GM23338 (cell line): ENCODE results near the gene CORO7. TPM values are rescaled to one million over a fixed set of nuclear protein-coding genes. Genes with fewer than 3 reads are reported as not detected.

Source experiments
- ATAC-seq: fragments of 200-7000 bp; cut with Tn5 transposase; 3 replicates; pipeline ENCODE4 v1.9.1; 2020
- DNase-seq: peaks from one replicate; pipeline ENCODE4 v3.0.0-alpha.2; 2015; ENCODE audit warnings: low spot score
- H2AFZ ChIP-seq: fragments of 200-600 bp; sonication (generic); 2 replicates; pipeline ENCODE4 v1.8.0; 2016; ENCODE audit warnings: antibody characterized with exemption, mild to moderate bottlenecking, moderate library complexity
- H3F3A ChIP-seq: fragments of 200-600 bp; sonication (generic); replicated peaks from 2 replicates; pipeline ENCODE4 v1.8.0; 2017; ENCODE audit warnings: antibody characterized with exemption, mixed run types, low read depth
- H3K27ac ChIP-seq: fragments of 200-600 bp; sonication (generic); 2 replicates; pipeline ENCODE4 v1.6.1; 2016; ENCODE audit warnings: low read depth
- H3K27me3 ChIP-seq: fragments of 200-600 bp; sonication (generic); 2 replicates; pipeline ENCODE4 v1.8.0; 2016; ENCODE audit warnings: mild to moderate bottlenecking, mixed run types, moderate library complexity; ENCODE audit not compliant: insufficient read depth
- H3K36me3 ChIP-seq: fragments of 200-600 bp; sonication (generic); 2 replicates; pipeline ENCODE4 v1.8.0; 2016; ENCODE audit warnings: mild to moderate bottlenecking; ENCODE audit not compliant: insufficient read depth
- H3K4me1 ChIP-seq: fragments of 200-600 bp; sonication (generic); 2 replicates; pipeline ENCODE4 v1.8.0; 2016; ENCODE audit warnings: mild to moderate bottlenecking, moderate library complexity; ENCODE audit not compliant: insufficient read depth
- H3K4me2 ChIP-seq: fragments of 200-600 bp; sonication (generic); 2 replicates; pipeline ENCODE4 v1.7.1; 2017; ENCODE audit warnings: mixed run types
- H3K4me3 ChIP-seq: fragments of 200-600 bp; sonication (generic); 2 replicates; pipeline ENCODE4 v1.6.1; 2016; ENCODE audit warnings: mixed run types
- H3K79me2 ChIP-seq: fragments of 200-600 bp; sonication (generic); replicated peaks from 2 replicates; pipeline ENCODE4 v1.8.0; 2017; ENCODE audit warnings: mild to moderate bottlenecking; ENCODE audit not compliant: insufficient read depth
- H3K9me2 ChIP-seq: fragments of 200-600 bp; sonication (generic); 2 replicates; pipeline ENCODE4 v1.8.0; 2017; ENCODE audit not compliant: insufficient read depth
- H4K20me1 ChIP-seq: fragments of 200-600 bp; sonication (generic); replicated peaks from 2 replicates; pipeline ENCODE4 v1.8.0; 2017; ENCODE audit warnings: mild to moderate bottlenecking; ENCODE audit not compliant: insufficient read depth
- H3K27ac Mint-ChIP-seq: 2 replicates; pipeline ENCODE4 v1.8.0; 2020; ENCODE audit warnings: inconsistent platforms, mild to moderate bottlenecking, moderate library complexity, mixed read lengths
- H3K27me3 Mint-ChIP-seq: 3 replicates; pipeline ENCODE4 v1.8.0; 2022; ENCODE audit warnings: low read depth, mild to moderate bottlenecking, moderate library complexity, mixed read lengths, inconsistent platforms; ENCODE audit not compliant: insufficient read depth, poor library complexity
- H3K36me3 Mint-ChIP-seq: 3 replicates; pipeline ENCODE4 v1.8.0; 2021; ENCODE audit warnings: low read depth, mild to moderate bottlenecking, inconsistent platforms, moderate library complexity, mixed read lengths
- H3K4me1 Mint-ChIP-seq: 3 replicates; pipeline ENCODE4 v1.8.0; 2020; ENCODE audit warnings: mild to moderate bottlenecking, inconsistent platforms, mixed read lengths
- H3K4me3 Mint-ChIP-seq: 3 replicates; pipeline ENCODE4 v1.8.0; 2021; ENCODE audit warnings: moderate library complexity, mild to moderate bottlenecking, inconsistent platforms, mixed read lengths
- H3K9me3 Mint-ChIP-seq: 3 replicates; pipeline ENCODE4 v1.8.0; 2020; ENCODE audit warnings: moderate library complexity, mild to moderate bottlenecking, inconsistent platforms, mixed read lengths
- CREB1 ChIP-seq: fragments of 250-450 bp; sonication (Bioruptor Pico); IDR thresholded peaks from 2 replicates; pipeline ENCODE4 v1.5.0; 2020; ENCODE audit warnings: low read depth, mild to moderate bottlenecking, moderate library complexity
- CTCF ChIP-seq, 2 experiments: fragments of 200-600 bp in 1 of 2; sonication (generic) in 1 of 2; conservative IDR thresholded peaks; 2 replicates each; pipeline versions ENCODE4 v1.5.1 to v1.6.1; 2016 to 2017; ENCODE audit warnings: antibody characterized with exemption in 2 of 2, low read depth in 2 of 2, mild to moderate bottlenecking in 2 of 2, moderate library complexity in 1 of 2
- ETS1 ChIP-seq: IDR thresholded peaks from 2 replicates; pipeline ENCODE4 v1.6.1; 2016; ENCODE audit warnings: antibody characterized with exemption
- EZH2 ChIP-seq: fragments of 200-600 bp; sonication (generic); IDR thresholded peaks from one replicate; pipeline ENCODE4 v1.8.0; 2017; ENCODE audit warnings: antibody characterized with exemption, mild to moderate bottlenecking, low read depth; ENCODE audit not compliant: unreplicated experiment
- EZH2phosphoT487 ChIP-seq: fragments of 200-600 bp; sonication (generic); IDR thresholded peaks from one replicate; pipeline ENCODE4 v1.8.1; 2018; ENCODE audit warnings: antibody characterized with exemption; ENCODE audit not compliant: unreplicated experiment
- JUNB ChIP-seq: IDR thresholded peaks from one replicate; pipeline ENCODE4 v1.6.1; 2016; ENCODE audit warnings: antibody characterized with exemption; ENCODE audit not compliant: unreplicated experiment
- NANOG ChIP-seq: IDR thresholded peaks from 2 replicates; pipeline ENCODE4 v1.6.1; 2016; ENCODE audit warnings: antibody characterized with exemption, borderline replicate concordance
- POLR2AphosphoS5 ChIP-seq: IDR thresholded peaks from 2 replicates; pipeline ENCODE4 v1.6.1; 2016; ENCODE audit warnings: antibody characterized with exemption, low read depth
- REST ChIP-seq: IDR thresholded peaks from one replicate; pipeline ENCODE4 v1.6.1; 2018; ENCODE audit warnings: antibody characterized with exemption; ENCODE audit not compliant: unreplicated experiment
- STAT1 ChIP-seq: IDR thresholded peaks from one replicate; pipeline ENCODE4 v1.6.1; 2016; ENCODE audit warnings: antibody characterized with exemption; ENCODE audit not compliant: unreplicated experiment
- ZNF114 ChIP-seq: fragments of 250-450 bp; sonication (Bioruptor Pico); IDR thresholded peaks from 2 replicates; pipeline ENCODE4 v1.5.0; 2020; ENCODE audit warnings: mild to moderate bottlenecking, moderate library complexity
- ZNF331 ChIP-seq: fragments of 250-450 bp; sonication (Bioruptor Pico); IDR thresholded peaks from 2 replicates; pipeline ENCODE4 v1.5.0; 2020; ENCODE audit warnings: low read depth, mild to moderate bottlenecking, moderate library complexity
- ZNF462 ChIP-seq: fragments of 250-450 bp; sonication (Bioruptor Pico); IDR thresholded peaks from 2 replicates; pipeline ENCODE4 v1.5.0; 2020; ENCODE audit warnings: mild to moderate bottlenecking, moderate library complexity
- polyA plus RNA-seq: library from polyadenylated mRNA; unstranded; fragments of >200 nt; fragmentation: Nextera tagmentation; extraction: Ambion mirVana; gene quantifications from 2 replicates; pipeline ENCODE4 v1.2.1, GENCODE V29; 2016
- total RNA-seq: library from RNA; depleted of rRNA; stranded (reverse); fragments of >200 nt; shearing (Covaris generic); gene quantifications from 2 replicates; pipeline ENCODE4 v1.2.3, GENCODE V29; 2014

Gene CORO7
- total and polyA plus RNA-seq, 2 experiments from 2014 or later: 14.2 to 46.4 TPM

GRCh38 chr16:4386451-4386805, 30.0 kb downstream of the CORO7 start (continued):
- TF ChIP-seq CTCF (conservative IDR thresholded peaks at IDR 0.05; ENCODE audit: low read depth in 2 of 2): no peak
- no peak for TF ChIP-seq JUNB
- TF ChIP-seq POLR2AphosphoS5: no peak
- no peak for TF ChIP-seq NANOG
- TF ChIP-seq CREB1: no peak
- TF ChIP-seq ETS1: no peak
- TF ChIP-seq ZNF331: no peak

GRCh38 chr16:4385789-4386450, 30.5 kb downstream of the CORO7 start:
- Histone ChIP-seq H3K36me3 (no peaks in the 10 kb centered on the region), H3K4me3 (no peak overlapping the region), H3K79me2 (no peaks in the 10 kb centered on the region), H3K27me3 (no peaks in the 10 kb centered on the region), H3K9me2 (no peaks in the 10 kb centered on the region), H2AFZ (no peak overlapping the region), H3K27ac (no peak overlapping the region), H4K20me1 (no peaks in the 10 kb centered on the region), H3K4me1 (peaks cover 14% of the 10 kb centered on the region; the same call in 1 of the 2 replicates), H3K4me2 (no peak overlapping the region), H3F3A (peaks cover 14% of the 10 kb centered on the region)
- no peak overlapping the region; the same call in 2 of the 3 replicates for H3K4me3 Mint-ChIP-seq
- no peaks in the 10 kb centered on the region; the same call in 1 of the 3 replicates for H3K36me3 Mint-ChIP-seq
- ATAC-seq (no peak), DNase-seq (no peak)
- no peak overlapping the region for H3K27ac Mint-ChIP-seq
- no peaks in the 10 kb centered on the region for H3K9me3 Mint-ChIP-seq
- peaks cover 22% of the 10 kb centered on the region for H3K4me1 Mint-ChIP-seq
- H3K27me3 Mint-ChIP-seq: peaks cover 10% of the 10 kb centered on the region
- TF ChIP-seq STAT1 (no peak), CREB1 (no peak), EZH2phosphoT487 (no peak), ZNF114 (CRISPR knock-in tag) (no peak), ZNF462 (CRISPR knock-in tag) (no peak), REST (no peak), ZNF331 (no peak), EZH2 (no peak), JUNB (no peak)
